Nephron (organoid): Measurements from ENCODE around the gene CRYGC.

Source experiments
- H3K27ac Mint-ChIP-seq, 3 experiments: 2 replicates each; pipeline ENCODE4 v1.8.0; 2020; ENCODE audit warnings: mixed read lengths in 3 of 3, mild to moderate bottlenecking in 2 of 3, moderate library complexity in 1 of 3
- H3K27me3 Mint-ChIP-seq: 2 replicates; pipeline ENCODE4 v1.8.0; 2021; ENCODE audit warnings: low read depth, mild to moderate bottlenecking, moderate library complexity, mixed read lengths
- H3K36me3 Mint-ChIP-seq: 2 replicates; pipeline ENCODE4 v1.8.0; 2020; ENCODE audit warnings: low read depth, mixed read lengths
- H3K4me1 Mint-ChIP-seq: 2 replicates; pipeline ENCODE4 v1.8.0; 2020; ENCODE audit warnings: mixed read lengths
- H3K4me3 Mint-ChIP-seq, 3 experiments: 2 replicates each; pipeline ENCODE4 v1.8.0; 2020; ENCODE audit warnings: mild to moderate bottlenecking in 3 of 3, mixed read lengths in 3 of 3, moderate library complexity in 2 of 3
- H3K9me3 Mint-ChIP-seq: 2 replicates; pipeline ENCODE4 v1.8.0; 2020; ENCODE audit warnings: mixed read lengths
- CTCF ChIP-seq, 3 experiments: fragments of 200-600 bp; sonication (generic); IDR thresholded peaks; one replicate each; pipeline ENCODE4 v1.5.0; 2021; ENCODE audit warnings: antibody characterized with exemption in 3 of 3; ENCODE audit not compliant: unreplicated experiment in 3 of 3

CRYGC gene

DNA sequence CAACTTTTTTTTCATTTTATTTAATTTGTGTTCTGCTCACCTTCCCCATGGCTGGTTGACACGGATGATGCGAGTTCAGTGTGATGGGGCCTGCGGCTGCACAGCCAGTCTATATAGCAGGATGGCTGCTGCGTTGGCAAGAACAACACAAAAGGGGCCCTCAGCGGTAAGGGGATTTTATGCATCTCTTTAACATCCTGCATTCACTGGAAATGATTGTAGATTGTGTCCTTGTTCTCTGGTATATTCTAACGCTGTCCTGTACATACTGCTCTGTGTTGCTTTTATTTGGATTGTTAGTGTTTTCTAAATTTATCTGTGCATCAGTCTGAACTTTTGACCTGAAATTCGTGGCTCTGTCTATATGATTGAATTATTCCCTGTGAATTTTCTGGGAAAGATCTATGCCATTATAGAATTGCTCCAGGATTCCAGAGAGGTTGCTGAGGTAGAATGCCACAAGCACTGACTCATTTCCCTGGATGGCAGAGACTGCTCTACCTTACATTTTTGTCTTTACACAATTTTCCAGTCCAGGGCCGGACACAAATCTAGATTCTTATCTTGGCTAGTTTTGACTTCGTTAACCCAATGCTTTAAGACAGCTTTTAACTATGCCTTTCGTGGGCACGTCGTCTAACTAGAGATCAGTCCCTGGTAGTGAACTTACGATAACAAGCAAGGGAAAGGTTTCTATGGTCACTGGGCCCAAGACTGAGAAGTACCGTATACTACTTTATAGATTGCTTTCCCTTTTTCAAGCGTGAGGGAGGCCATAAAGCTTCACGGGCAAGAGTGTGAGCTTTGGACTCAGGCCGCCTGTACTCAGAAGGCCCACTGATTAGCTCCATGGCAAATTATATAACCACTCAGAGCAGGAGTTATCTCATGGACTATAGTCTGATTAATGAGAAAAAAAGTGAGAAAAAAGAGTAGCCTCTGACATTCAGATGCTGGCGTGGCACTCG is at the start of gene CRYGC:
TSS of gene CRYGC (minus strand) at position 85 of the 968 bp plus-strand sequence. CDS start at position 49, 36 bp downstream.
- Mint-ChIP-seq H3K27me3 (no peaks in the 10 kb centered on the region), H3K27ac (peak within 1 kb of the TSS in 2 of 3 experiments; percentile 0 to 4), H3K9me3 (no peaks in the 10 kb centered on the region), H3K36me3 (no peaks in the 10 kb centered on the region), H3K4me3 (no peak within 1 kb of the TSS), H3K4me1 (peaks cover 10% of the 10 kb centered on the region)
- no peak for TF ChIP-seq CTCF (IDR thresholded peaks at IDR 0.05; ENCODE audit: unreplicated experiment in 3 of 3)

- Mint-ChIP-seq H3K27ac (no peak overlapping the region), H3K9me3 (no peaks in the 10 kb centered on the region), H3K4me3 (no peak overlapping the region), H3K27me3 (peaks cover 13% of the 10 kb centered on the region), H3K36me3 (no peaks in the 10 kb centered on the region), H3K4me1 (peaks cover 11% of the 10 kb centered on the region)
- no peak for TF ChIP-seq CTCF (IDR thresholded peaks at IDR 0.05; ENCODE audit: unreplicated experiment in 3 of 3)
Measured at GRCh38 chr2:208179028-208179609, 49.5 kb upstream of the CRYGC start.

DNA sequence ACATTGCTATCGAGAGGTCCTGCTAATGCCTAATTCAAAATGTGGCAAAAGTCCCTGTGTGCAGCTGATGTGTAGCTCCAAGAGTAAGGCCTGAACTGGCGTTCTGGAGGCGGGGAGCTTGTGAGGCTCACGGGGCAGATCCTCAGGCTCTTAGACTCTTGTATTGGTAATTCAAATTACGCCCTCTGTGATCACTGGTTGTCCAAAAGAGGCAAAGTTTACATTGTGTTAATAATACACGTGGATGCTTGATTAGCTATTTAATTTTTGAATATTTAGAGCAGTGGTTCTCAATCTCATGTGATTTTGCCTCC is 46.2 kb upstream of the CRYGC start:
- no peak overlapping the region for H3K27ac Mint-ChIP-seq
- H3K4me3 Mint-ChIP-seq, result no peak overlapping the region
- H3K36me3 Mint-ChIP-seq, result no peaks in the 10 kb centered on the region
- peaks cover 5% of the 10 kb centered on the region for H3K4me1 Mint-ChIP-seq
- TF ChIP-seq CTCF (IDR thresholded peaks at IDR 0.05; ENCODE audit: unreplicated experiment in 3 of 3), result no peak
- no peaks in the 10 kb centered on the region for H3K27me3 Mint-ChIP-seq
- H3K9me3 Mint-ChIP-seq, result no peaks in the 10 kb centered on the region

- no peak overlapping the region for H3K27ac Mint-ChIP-seq
- H3K9me3 Mint-ChIP-seq, result no peaks in the 10 kb centered on the region
- H3K4me3 Mint-ChIP-seq, result no peak overlapping the region
- TF ChIP-seq CTCF (IDR thresholded peaks at IDR 0.05; ENCODE audit: unreplicated experiment in 3 of 3), result peak; percentile 77 to 93 (median 83)
- no peaks in the 10 kb centered on the region for H3K27me3 Mint-ChIP-seq
- H3K4me1 Mint-ChIP-seq, result peaks cover 5% of the 10 kb centered on the region
- H3K36me3 Mint-ChIP-seq, result no peaks in the 10 kb centered on the region
Measured at GRCh38 chr2:208175069-208175839, 45.6 kb upstream of the CRYGC start.

- H3K4me3 Mint-ChIP-seq, result no peak overlapping the region
- TF ChIP-seq CTCF (IDR thresholded peaks at IDR 0.05; ENCODE audit: unreplicated experiment in 3 of 3), result no peak
- H3K27me3 Mint-ChIP-seq, result no peaks in the 10 kb centered on the region
- no peak overlapping the region for H3K27ac Mint-ChIP-seq
- peaks cover 5% of the 10 kb centered on the region for H3K4me1 Mint-ChIP-seq
- H3K36me3 Mint-ChIP-seq, result no peaks in the 10 kb centered on the region
- no peaks in the 10 kb centered on the region for H3K9me3 Mint-ChIP-seq
Measured at GRCh38 chr2:208174144-208174543, 44.5 kb upstream of the CRYGC start.
